Measurements from ENCODE around the gene RCE1.

The RCE1 gene

GRCh38 chr11:66892911-66893310, 49.7 kb downstream of the RCE1 start:
- no peak overlapping the region for H4K91ac ChIP-seq (ENCODE audit: low read length)
- no peak overlapping the region for H3K4me2 ChIP-seq (ENCODE audit: low read length, poor library complexity, severe bottlenecking)
- H3K4me1 ChIP-seq (ENCODE audit: control insufficient read depth, insufficient read depth, low read depth, low read length): peaks cover 12% of the 10 kb centered on the region
- H3K4ac ChIP-seq (ENCODE audit: low read depth in 1 of 2, low read length in 2 of 2): no peak overlapping the region
- H3K27me3 ChIP-seq (ENCODE audit: control insufficient read depth in 1 of 2, insufficient read depth in 1 of 2, low read length in 2 of 2): no peaks in the 10 kb centered on the region
- H3K79me1 ChIP-seq (replicated peaks; ENCODE audit: low read length, poor library complexity, severe bottlenecking): peaks cover 4% of the 10 kb centered on the region
- H2AFZ ChIP-seq (ENCODE audit: low read depth, low read length): peak overlapping the region; percentile 52
- no peak overlapping the region for H3K14ac ChIP-seq (ENCODE audit: low read length in 2 of 2)
- WGBS: 26% methylated on average over 6 of the region's 6 CpGs
- peak overlapping the region; percentile 82 for H2AK5ac ChIP-seq (ENCODE audit: low read length, severe bottlenecking)
- peak overlapping the region in 1 of 2 experiments; percentile 37 for H3K18ac ChIP-seq (ENCODE audit: low read depth in 1 of 2, low read length in 2 of 2)
- peak overlapping the region; percentile 3 for H4K8ac ChIP-seq (ENCODE audit: low read length)
- H3K27ac ChIP-seq (ENCODE audit: low read length, poor library complexity, severe bottlenecking): no peak overlapping the region
- peak overlapping the region in 1 of 2 experiments; percentile 60 for H2BK12ac ChIP-seq (ENCODE audit: low read length in 2 of 2)
- H3K4me3 ChIP-seq (ENCODE audit: insufficient read depth in 1 of 2, low read depth in 1 of 2, low read length in 2 of 2): no peak overlapping the region
- H2BK15ac ChIP-seq (ENCODE audit: low read depth, poor library complexity, severe bottlenecking): no peak overlapping the region
- no peak overlapping the region for H3K9ac ChIP-seq (ENCODE audit: low read length)
- no peaks in the 10 kb centered on the region for H3K9me3 ChIP-seq (ENCODE audit: control insufficient read depth, low read length)
- no peak overlapping the region for H2BK5ac ChIP-seq (ENCODE audit: low read depth, low read length, poor library complexity, severe bottlenecking)
- H2BK120ac ChIP-seq (ENCODE audit: low read depth, low read length): no peak overlapping the region
- no peak overlapping the region for H3K23ac ChIP-seq (ENCODE audit: low read length in 2 of 2)
- no peaks in the 10 kb centered on the region for H3K36me3 ChIP-seq (ENCODE audit: control insufficient read depth in 1 of 2, insufficient read depth in 2 of 2, low read depth in 1 of 2, low read length in 2 of 2)
- peak; percentile 23 for DNase-seq

GRCh38 chr11:66894141-66894540, 50.9 kb downstream of the RCE1 start:
- no peak overlapping the region for H2AK5ac ChIP-seq (ENCODE audit: low read length, severe bottlenecking)
- 95% methylated on average over 2 of the region's 2 CpGs for WGBS
- no peaks in the 10 kb centered on the region for H3K9me3 ChIP-seq (ENCODE audit: control insufficient read depth, low read length)
- H2BK12ac ChIP-seq (ENCODE audit: low read length in 2 of 2): no peak overlapping the region
- H3K27me3 ChIP-seq (ENCODE audit: control insufficient read depth in 1 of 2, insufficient read depth in 1 of 2, low read length in 2 of 2): no peaks in the 10 kb centered on the region
- no peak overlapping the region for H3K23ac ChIP-seq (ENCODE audit: low read length in 2 of 2)
- H3K4ac ChIP-seq (ENCODE audit: low read depth in 1 of 2, low read length in 2 of 2): no peak overlapping the region
- peaks cover 11% of the 10 kb centered on the region for H3K4me1 ChIP-seq (ENCODE audit: control insufficient read depth, insufficient read depth, low read depth, low read length)
- no peak overlapping the region for H3K18ac ChIP-seq (ENCODE audit: low read depth in 1 of 2, low read length in 2 of 2)
- H2AFZ ChIP-seq (ENCODE audit: low read depth, low read length): no peak overlapping the region
- H2BK120ac ChIP-seq (ENCODE audit: low read depth, low read length): no peak overlapping the region
- no peak overlapping the region for H3K9ac ChIP-seq (ENCODE audit: low read length)
- H4K91ac ChIP-seq (ENCODE audit: low read length): no peak overlapping the region
- H3K4me3 ChIP-seq (ENCODE audit: insufficient read depth in 1 of 2, low read depth in 1 of 2, low read length in 2 of 2): no peak overlapping the region
- H2BK5ac ChIP-seq (ENCODE audit: low read depth, low read length, poor library complexity, severe bottlenecking): no peak overlapping the region
- H3K27ac ChIP-seq (ENCODE audit: low read length, poor library complexity, severe bottlenecking): no peak overlapping the region
- no peak overlapping the region for H3K14ac ChIP-seq (ENCODE audit: low read length in 2 of 2)
- no peak overlapping the region for H2BK15ac ChIP-seq (ENCODE audit: low read depth, poor library complexity, severe bottlenecking)
- H3K36me3 ChIP-seq (ENCODE audit: control insufficient read depth in 1 of 2, insufficient read depth in 2 of 2, low read depth in 1 of 2, low read length in 2 of 2): no peaks in the 10 kb centered on the region
- peaks cover 4% of the 10 kb centered on the region for H3K79me1 ChIP-seq (replicated peaks; ENCODE audit: low read length, poor library complexity, severe bottlenecking)
- no peak for DNase-seq
- H4K8ac ChIP-seq (ENCODE audit: low read length): no peak overlapping the region
- no peak overlapping the region for H3K4me2 ChIP-seq (ENCODE audit: low read length, poor library complexity, severe bottlenecking)
